HEK293 (cell line): Measurements from ENCODE around the gene ZC3H12C.
A peak's percentile ranks its signal among the peaks of the same experiment; 100 is the strongest.

Experiments used
- CTCF ChIA-PET: fragments of 350-600 bp; formaldehyde crosslinking; extraction: SDS; loops from one replicate; lab custom pipeline; 2021; ENCODE audit warnings: antibody characterized with exemption; lab: Yijun Ruan, JAX
- POLR2A ChIA-PET: fragments of 300-600 bp; formaldehyde crosslinking; extraction: SDS; loops from one replicate; lab custom pipeline; 2020; ENCODE audit warnings: antibody characterized with exemption, inconsistent platforms; lab: Yijun Ruan, JAX
- H3K27ac ChIP-seq: fragments of 200-500 bp; sonication (Bioruptor generic); 2 replicates; pipeline ENCODE4 v1.5.1; 2014; ENCODE audit warnings: low read depth, low read length, control low read depth, inconsistent platforms; ENCODE audit errors: extremely low read depth
- H3K36me3 ChIP-seq, 2 experiments: fragments of 200-500 bp in 1 of 2; sonication (Bioruptor generic) in 1 of 2; 1 replicate in 1 of 2; 2 replicates in 1 of 2; pipeline ENCODE4 v1.5.1; 2014 to 2017; ENCODE audit warnings: inconsistent platforms in 2 of 2, low read length in 2 of 2; ENCODE audit not compliant: control insufficient read depth in 2 of 2, insufficient read depth in 1 of 2
- H3K4me1 ChIP-seq: fragments of 200-500 bp; sonication (Bioruptor generic); 2 replicates; pipeline ENCODE4 v1.5.1; 2014; ENCODE audit warnings: mild to moderate bottlenecking, low read length, inconsistent platforms; ENCODE audit not compliant: control insufficient read depth, insufficient read depth
- H3K4me3 ChIP-seq: 2 replicates; pipeline ENCODE4 v1.5.1; 2011; ENCODE audit warnings: low read depth, mild to moderate bottlenecking, control low read depth, low read length, moderate library complexity
- H3K9me3 ChIP-seq: fragments of 200-500 bp; sonication (Bioruptor generic); 2 replicates; pipeline ENCODE4 v1.5.1; 2014; ENCODE audit warnings: low read depth, low read length, inconsistent platforms; ENCODE audit not compliant: control insufficient read depth, insufficient read depth
- BCL11B ChIP-seq: fragments of 450-650 bp; formaldehyde crosslinking; IDR thresholded peaks from 2 replicates; pipeline ENCODE4 v1.5.1; 2016; ENCODE audit warnings: low read depth, missing biosample characterization, missing genetic modification characterization
- EGR2 ChIP-seq: fragments of 450-650 bp; formaldehyde crosslinking; IDR thresholded peaks from 2 replicates; pipeline ENCODE4 v1.5.1; 2016; ENCODE audit warnings: low read depth, missing biosample characterization, missing genetic modification characterization
- GLI2 ChIP-seq: fragments of 450-650 bp; formaldehyde crosslinking; IDR thresholded peaks from 2 replicates; pipeline ENCODE4; 2017; ENCODE audit warnings: missing biosample characterization, missing genetic modification characterization, low read depth, borderline replicate concordance
- TRIM28 ChIP-seq: IDR thresholded peaks from 2 replicates; pipeline ENCODE4 v1.6.1; 2011; ENCODE audit warnings: low read length, control low read depth, borderline replicate concordance
- YY2 ChIP-seq: fragments of 450-650 bp; formaldehyde crosslinking; IDR thresholded peaks from 2 replicates; pipeline ENCODE4 v1.5.1; 2016; ENCODE audit warnings: missing biosample characterization, missing genetic modification characterization
- ZBTB48 ChIP-seq: fragments of 450-650 bp; formaldehyde crosslinking; IDR thresholded peaks from 2 replicates; pipeline ENCODE4 v1.5.1; 2016; ENCODE audit warnings: missing biosample characterization, missing genetic modification characterization
- ZBTB6 ChIP-seq: fragments of 450-650 bp; formaldehyde crosslinking; IDR thresholded peaks from 2 replicates; pipeline ENCODE4 v1.5.1; 2017; ENCODE audit warnings: missing biosample characterization, missing genetic modification characterization
- ZFHX2 ChIP-seq: fragments of 450-650 bp; formaldehyde crosslinking; conservative IDR thresholded peaks from 2 replicates; pipeline ENCODE4 v1.5.1; 2016; ENCODE audit warnings: missing biosample characterization, missing genetic modification characterization
- ZFP69B ChIP-seq: fragments of 450-650 bp; formaldehyde crosslinking; IDR thresholded peaks from 2 replicates; pipeline ENCODE4 v1.5.1; 2016; ENCODE audit warnings: missing biosample characterization, missing genetic modification characterization
- ZIC2 ChIP-seq: fragments of 450-650 bp; formaldehyde crosslinking; IDR thresholded peaks from 2 replicates; pipeline ENCODE4 v1.5.1; 2016; ENCODE audit warnings: missing biosample characterization, missing genetic modification characterization
- ZNF184 ChIP-seq: fragments of 450-650 bp; IDR thresholded peaks from 2 replicates; pipeline ENCODE4 v1.5.1; 2018; ENCODE audit warnings: missing biosample characterization, mild to moderate bottlenecking, missing genetic modification characterization
- ZNF423 ChIP-seq: fragments of 450-650 bp; formaldehyde crosslinking; IDR thresholded peaks from 2 replicates; pipeline ENCODE4 v1.5.1; 2016; ENCODE audit warnings: missing biosample characterization, missing genetic modification characterization
- ZNF555 ChIP-seq: fragments of 450-650 bp; formaldehyde crosslinking; conservative IDR thresholded peaks from 2 replicates; pipeline ENCODE4 v1.5.1; 2017; ENCODE audit warnings: missing biosample characterization, mild to moderate bottlenecking, missing genetic modification characterization, inconsistent platforms
- ZNF561 ChIP-seq: fragments of 450-650 bp; IDR thresholded peaks from 2 replicates; pipeline ENCODE4 v1.5.1; 2018; ENCODE audit warnings: missing biosample characterization, missing genetic modification characterization, borderline replicate concordance
- ZNF571 ChIP-seq: fragments of 450-650 bp; formaldehyde crosslinking; IDR thresholded peaks from 2 replicates; pipeline ENCODE4 v1.5.0; 2017; ENCODE audit warnings: missing biosample characterization, missing genetic modification characterization
- ZNF600 ChIP-seq: fragments of 450-650 bp; formaldehyde crosslinking; IDR thresholded peaks from 2 replicates; pipeline ENCODE4 v1.5.1; 2016; ENCODE audit warnings: missing biosample characterization, missing genetic modification characterization
- ZNF701 ChIP-seq: fragments of 450-650 bp; formaldehyde crosslinking; IDR thresholded peaks from 2 replicates; pipeline ENCODE4 v1.5.1; 2016; ENCODE audit warnings: missing biosample characterization, missing genetic modification characterization
- ZNF777 ChIP-seq: fragments of 450-650 bp; formaldehyde crosslinking; IDR thresholded peaks from 2 replicates; pipeline ENCODE4 v1.5.1; 2017; ENCODE audit warnings: missing biosample characterization, missing genetic modification characterization, borderline replicate concordance
- TF ChIP-seq, protein P1 (sequence below): fragments of 450-650 bp; formaldehyde crosslinking; IDR thresholded peaks from 2 replicates; pipeline ENCODE4 v1.5.1; 2017; ENCODE audit warnings: missing biosample characterization, missing genetic modification characterization
- TF ChIP-seq, protein P2 (sequence below): fragments of 450-650 bp; formaldehyde crosslinking; IDR thresholded peaks from 2 replicates; pipeline ENCODE4 v1.5.1; 2016; ENCODE audit warnings: missing biosample characterization, missing genetic modification characterization
- TF ChIP-seq, protein P3 (sequence below): fragments of 450-650 bp; formaldehyde crosslinking; conservative IDR thresholded peaks from 2 replicates; pipeline ENCODE4 v1.5.1; 2016; ENCODE audit warnings: low read depth, missing biosample characterization, missing genetic modification characterization

The ZC3H12C gene

GRCh38 chr11:110095554-110095953 is 2.4 kb downstream of the ZC3H12C start:
- Histone ChIP-seq H3K36me3 (no peaks in the 10 kb centered on the region), H3K9me3 (no peaks in the 10 kb centered on the region), H3K4me3 (no peak overlapping the region), H3K4me1 (no peaks in the 10 kb centered on the region; the same call in 1 of the 2 replicates), H3K27ac (no peak overlapping the region)
- POLR2A ChIA-PET: no interaction called here
- TF ChIP-seq ZFHX2 (tag by site-specific recombination): peak; percentile 82
- TF ChIP-seq ZNF184: no peak
- TF ChIP-seq, protein P1, sequence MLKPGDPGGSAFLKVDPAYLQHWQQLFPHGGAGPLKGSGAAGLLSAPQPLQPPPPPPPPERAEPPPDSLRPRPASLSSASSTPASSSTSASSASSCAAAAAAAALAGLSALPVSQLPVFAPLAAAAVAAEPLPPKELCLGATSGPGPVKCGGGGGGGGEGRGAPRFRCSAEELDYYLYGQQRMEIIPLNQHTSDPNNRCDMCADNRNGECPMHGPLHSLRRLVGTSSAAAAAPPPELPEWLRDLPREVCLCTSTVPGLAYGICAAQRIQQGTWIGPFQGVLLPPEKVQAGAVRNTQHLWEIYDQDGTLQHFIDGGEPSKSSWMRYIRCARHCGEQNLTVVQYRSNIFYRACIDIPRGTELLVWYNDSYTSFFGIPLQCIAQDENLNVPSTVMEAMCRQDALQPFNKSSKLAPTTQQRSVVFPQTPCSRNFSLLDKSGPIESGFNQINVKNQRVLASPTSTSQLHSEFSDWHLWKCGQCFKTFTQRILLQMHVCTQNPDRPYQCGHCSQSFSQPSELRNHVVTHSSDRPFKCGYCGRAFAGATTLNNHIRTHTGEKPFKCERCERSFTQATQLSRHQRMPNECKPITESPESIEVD (tag by site-specific recombination): no peak
- peak; percentile 77; the same call in 1 of the 2 replicates for TF ChIP-seq EGR2 (tag by site-specific recombination)
- TF ChIP-seq ZNF600 (tag by site-specific recombination): peak; percentile 38; the same call in 1 of the 2 replicates
- CTCF ChIA-PET: interaction anchor here (0.6 kb wide), 1 partner anchor 42 kb away, joined by 4 read pairs; no protein-coding TSS in a partner anchor

- Histone ChIP-seq H3K4me1 (no peaks in the 10 kb centered on the region; the same call in 1 of the 2 replicates), H3K9me3 (no peaks in the 10 kb centered on the region), H3K27ac (no peak overlapping the region), H3K36me3 (no peaks in the 10 kb centered on the region), H3K4me3 (no peak overlapping the region)
- ChIA-PET CTCF (interaction anchor here (0.6 to 0.7 kb wide), 2 partner anchors 41 to 260 kb away, joined by 3 to 4 read pairs; no protein-coding TSS in a partner anchor), POLR2A (no interaction called here)
- TF ChIP-seq ZFHX2 (tag by site-specific recombination) (no peak), ZNF777 (tag by site-specific recombination) (no peak), ZBTB6 (tag by site-specific recombination) (no peak), ZIC2 (tag by site-specific recombination) (no peak), ZNF571 (tag by site-specific recombination) (no peak), ZNF423 (no peak), ZBTB48 (no peak), ZNF555 (tag by site-specific recombination) (no peak), TRIM28 (no peak), ZNF701 (tag by site-specific recombination) (no peak), ZNF561 (no peak), GLI2 (tag by site-specific recombination) (no peak), ZFP69B (tag by site-specific recombination) (no peak), YY2 (no peak), BCL11B (tag by site-specific recombination) (no peak)
- TF ChIP-seq, protein P2, sequence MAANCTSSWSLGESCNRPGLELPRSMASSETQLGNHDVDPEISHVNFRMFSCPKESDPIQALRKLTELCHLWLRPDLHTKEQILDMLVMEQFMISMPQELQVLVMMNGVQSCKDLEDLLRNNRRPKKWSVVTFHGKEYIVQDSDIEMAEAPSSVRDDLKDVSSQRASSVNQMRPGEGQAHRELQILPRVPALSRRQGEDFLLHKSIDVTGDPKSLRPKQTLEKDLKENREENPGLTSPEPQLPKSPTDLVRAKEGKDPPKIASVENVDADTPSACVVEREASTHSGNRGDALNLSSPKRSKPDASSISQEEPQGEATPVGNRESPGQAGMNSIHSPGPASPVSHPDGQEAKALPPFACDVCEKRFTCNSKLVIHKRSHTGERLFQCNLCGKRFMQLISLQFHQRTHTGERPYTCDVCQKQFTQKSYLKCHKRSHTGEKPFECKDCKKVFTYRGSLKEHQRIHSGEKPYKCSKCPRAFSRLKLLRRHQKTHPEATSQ (tag by site-specific recombination): no peak
- TF ChIP-seq, protein P3, sequence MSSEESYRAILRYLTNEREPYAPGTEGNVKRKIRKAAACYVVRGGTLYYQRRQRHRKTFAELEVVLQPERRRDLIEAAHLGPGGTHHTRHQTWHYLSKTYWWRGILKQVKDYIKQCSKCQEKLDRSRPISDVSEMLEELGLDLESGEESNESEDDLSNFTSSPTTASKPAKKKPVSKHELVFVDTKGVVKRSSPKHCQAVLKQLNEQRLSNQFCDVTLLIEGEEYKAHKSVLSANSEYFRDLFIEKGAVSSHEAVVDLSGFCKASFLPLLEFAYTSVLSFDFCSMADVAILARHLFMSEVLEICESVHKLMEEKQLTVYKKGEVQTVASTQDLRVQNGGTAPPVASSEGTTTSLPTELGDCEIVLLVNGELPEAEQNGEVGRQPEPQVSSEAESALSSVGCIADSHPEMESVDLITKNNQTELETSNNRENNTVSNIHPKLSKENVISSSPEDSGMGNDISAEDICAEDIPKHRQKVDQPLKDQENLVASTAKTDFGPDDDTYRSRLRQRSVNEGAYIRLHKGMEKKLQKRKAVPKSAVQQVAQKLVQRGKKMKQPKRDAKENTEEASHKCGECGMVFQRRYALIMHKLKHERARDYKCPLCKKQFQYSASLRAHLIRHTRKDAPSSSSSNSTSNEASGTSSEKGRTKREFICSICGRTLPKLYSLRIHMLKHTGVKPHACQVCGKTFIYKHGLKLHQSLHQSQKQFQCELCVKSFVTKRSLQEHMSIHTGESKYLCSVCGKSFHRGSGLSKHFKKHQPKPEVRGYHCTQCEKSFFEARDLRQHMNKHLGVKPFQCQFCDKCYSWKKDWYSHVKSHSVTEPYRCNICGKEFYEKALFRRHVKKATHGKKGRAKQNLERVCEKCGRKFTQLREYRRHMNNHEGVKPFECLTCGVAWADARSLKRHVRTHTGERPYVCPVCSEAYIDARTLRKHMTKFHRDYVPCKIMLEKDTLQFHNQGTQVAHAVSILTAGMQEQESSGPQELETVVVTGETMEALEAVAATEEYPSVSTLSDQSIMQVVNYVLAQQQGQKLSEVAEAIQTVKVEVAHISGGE: no peak
Measured at GRCh38 chr11:110096496-110096895, 3.3 kb downstream of the ZC3H12C start.
